Activated T-cell treated with anti-CD3 and anti-CD28 coated beads for 4 hours (primary cell): ENCODE results near the gene RALA.

Source experiments
- DNase-seq: peaks from one replicate; pipeline ENCODE4 v3.0.0-alpha.2; 2020

The RALA gene

DNA sequence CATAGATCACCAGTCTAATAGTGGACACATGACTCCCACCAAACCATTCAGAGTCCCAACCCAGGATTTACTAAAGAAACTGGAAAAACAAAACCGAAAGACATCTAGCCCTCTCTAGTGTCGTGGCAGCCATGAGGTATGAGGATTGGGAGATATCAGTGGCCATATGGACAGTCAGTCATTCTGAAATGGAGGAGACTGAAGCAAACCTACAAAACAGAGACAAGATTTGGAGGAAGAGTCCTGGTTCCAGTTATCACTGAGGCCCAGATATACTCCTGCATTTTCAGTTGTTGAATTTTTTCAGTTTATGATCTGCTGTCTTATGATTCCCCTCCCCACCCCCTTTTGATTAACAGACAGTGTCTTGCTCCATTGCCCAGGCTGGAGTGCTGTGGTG lies 9.1 kb upstream of the RALA start:
- DNase-seq = no peak

DNA sequence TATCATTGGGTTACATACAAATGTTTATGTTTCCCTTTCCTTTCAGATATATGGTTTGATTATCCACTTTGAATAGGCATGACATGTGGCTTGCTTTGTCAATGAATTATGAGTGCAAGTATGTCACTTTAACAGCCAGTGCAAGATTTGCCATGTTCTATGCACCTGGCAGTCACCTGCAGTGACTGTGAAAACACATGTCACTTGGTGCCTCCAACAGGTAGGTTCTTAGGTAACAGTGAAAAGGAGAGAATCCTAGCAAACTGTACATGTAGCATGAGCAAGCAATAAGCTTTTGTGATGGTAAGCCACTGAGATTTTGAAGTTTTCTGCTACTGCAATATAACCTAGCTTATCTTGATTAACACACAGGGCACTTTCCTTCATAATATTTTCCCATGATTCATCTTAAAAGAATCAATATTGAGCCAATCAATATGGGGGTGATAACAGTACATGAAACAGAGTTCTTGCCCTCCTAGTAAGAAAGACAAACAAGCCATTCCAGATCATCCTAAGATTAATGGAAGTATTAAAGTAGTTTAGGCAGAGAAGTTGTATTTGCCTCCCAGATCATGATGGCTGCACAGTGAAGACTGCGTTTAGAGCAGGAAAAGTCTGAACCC lies 7.9 kb upstream of the RALA start:
- no peak for DNase-seq

DNA sequence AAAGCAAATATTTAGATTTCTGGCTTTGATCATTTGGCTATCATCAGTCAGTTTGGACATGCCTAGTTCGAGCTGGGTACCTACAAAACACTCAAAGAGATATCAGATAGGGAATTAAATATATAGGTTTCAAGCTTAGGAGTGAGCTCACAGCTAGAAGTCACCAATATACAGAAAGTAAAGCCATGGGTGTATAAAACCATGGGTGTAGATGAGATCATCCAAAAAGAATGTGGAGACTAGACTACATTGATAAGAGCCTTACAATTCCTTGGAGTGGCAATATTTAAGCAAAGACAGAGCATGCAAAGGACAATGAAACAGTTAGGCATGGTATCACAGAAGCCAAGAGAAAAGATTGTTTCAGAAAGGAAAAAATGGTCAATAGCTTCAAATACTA lies 7.2 kb upstream of the RALA start:
- no peak for DNase-seq

DNA sequence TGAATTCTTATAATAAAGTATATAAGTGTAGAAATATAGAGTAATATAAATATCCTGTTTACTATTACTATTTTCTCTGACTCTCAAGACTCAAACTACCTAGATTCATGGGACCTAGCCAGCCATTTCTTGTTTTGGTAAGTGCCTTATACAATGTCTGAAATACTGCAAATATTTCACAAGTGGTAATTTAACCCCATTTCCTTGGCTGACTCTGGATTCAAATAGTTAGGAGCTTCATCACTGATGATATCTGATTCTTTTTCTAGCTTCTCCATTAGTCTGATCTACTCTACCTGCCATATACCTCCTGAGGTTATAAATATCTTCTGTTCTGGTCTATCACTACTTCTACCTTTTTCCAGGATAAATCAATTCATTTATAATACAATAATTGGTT lies 6.4 kb upstream of the RALA start:
- DNase-seq = no peak

DNA sequence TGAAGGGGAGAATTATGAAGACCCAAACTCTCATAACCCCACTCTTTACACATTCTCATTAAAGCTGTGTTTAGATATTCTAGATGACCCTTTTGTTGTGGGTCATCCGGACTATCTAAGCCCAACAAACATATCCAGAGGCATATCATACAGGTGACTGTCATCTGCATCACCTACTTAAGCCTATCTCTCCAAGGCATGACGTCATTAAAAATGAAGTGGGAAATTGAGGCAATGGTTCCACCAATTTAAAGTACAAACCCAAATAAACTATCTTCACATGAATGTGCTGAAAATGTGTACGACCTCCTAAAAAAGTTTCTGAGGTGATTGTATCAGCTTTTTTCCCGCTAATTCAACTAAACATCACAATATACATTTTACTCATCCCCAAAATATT lies 4.5 kb upstream of the RALA start:
- no peak for DNase-seq

DNA sequence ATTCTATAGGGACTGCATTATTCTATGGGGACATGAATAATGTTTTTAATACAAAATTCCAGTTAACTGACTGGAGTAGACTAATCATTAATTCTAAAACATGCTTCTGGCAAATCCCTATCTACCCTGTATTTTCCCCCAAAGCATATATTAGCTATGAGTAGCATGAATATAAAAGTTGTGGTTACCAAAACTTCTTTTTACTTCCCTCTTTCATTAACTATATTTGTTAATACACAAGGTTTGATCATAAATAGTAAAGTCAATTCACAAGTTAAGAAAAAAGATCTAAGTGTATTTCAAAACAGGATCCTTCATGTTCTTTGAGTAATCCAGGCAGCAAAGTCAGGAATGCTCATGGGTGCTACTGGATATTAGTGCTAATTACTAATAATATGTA lies 2.9 kb upstream of the RALA start:
- no peak for DNase-seq

DNA sequence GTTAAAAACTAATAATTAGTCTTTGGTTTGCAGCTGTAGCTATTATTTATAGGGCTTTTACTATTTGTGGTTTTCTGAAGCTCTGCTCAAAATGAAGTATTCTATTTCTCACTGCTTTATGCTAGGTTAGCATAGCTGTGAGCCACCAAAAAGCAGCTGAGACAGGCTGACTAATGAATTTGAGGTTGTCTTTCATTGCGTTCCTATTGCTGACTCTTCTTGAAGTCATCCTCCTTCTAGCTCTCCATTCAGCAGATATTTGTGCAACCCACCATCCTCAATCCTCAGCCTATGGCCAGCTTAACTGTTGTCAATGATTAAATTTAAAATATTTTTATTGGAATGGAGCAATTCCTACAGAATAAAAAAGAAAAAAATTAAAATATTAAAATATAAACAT lies 2.1 kb upstream of the RALA start:
- no peak for DNase-seq

DNA sequence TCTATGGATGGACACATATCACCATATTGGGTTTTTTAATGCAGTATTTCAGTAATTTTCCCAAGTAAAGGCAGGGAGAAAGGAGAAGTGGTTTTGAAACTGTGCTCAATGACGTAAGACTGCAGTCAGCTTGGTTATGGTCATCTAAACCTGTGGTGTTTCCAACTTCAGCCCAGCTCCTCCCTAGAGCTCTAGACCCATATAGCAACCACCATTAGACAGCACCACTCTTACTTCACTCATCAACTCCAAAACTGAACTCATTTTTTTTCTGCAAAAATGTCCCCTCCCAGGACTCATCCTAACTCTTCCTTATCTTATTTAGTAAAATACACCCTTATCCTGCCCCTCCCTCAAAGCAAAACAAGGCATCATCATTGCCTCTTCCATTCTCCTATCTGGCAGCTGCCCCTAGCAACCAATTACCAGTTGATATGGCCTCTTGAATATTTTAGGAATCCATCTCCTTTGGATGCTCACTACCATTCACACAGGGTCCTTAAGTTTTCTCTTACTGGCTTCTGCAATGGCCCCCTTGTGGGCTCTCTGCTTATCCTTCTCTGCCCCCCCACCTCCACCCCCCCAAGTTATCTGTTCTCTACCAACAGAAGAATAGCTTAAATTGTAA lies 1.5 kb upstream of the RALA start:
- DNase-seq = no peak

DNA sequence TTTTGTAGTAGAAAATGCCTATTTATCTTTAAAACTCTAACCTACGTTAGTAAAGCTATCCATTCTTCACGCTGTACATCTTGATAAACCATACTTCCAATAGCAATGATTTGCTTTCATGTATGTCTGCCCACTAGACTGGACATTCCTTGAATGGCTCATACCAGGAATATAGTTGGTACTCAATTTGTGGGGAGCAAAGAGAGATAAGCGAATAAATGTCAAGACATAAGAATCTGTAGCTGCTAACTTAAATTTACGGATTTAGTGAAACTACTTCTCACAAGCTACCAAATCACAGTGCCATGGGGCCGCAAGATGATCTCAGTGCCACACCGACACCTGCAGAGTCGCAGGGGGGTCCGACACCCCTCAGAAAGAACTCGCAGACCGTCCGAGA lies 763 bp upstream of the RALA start:
- no peak for DNase-seq

DNA sequence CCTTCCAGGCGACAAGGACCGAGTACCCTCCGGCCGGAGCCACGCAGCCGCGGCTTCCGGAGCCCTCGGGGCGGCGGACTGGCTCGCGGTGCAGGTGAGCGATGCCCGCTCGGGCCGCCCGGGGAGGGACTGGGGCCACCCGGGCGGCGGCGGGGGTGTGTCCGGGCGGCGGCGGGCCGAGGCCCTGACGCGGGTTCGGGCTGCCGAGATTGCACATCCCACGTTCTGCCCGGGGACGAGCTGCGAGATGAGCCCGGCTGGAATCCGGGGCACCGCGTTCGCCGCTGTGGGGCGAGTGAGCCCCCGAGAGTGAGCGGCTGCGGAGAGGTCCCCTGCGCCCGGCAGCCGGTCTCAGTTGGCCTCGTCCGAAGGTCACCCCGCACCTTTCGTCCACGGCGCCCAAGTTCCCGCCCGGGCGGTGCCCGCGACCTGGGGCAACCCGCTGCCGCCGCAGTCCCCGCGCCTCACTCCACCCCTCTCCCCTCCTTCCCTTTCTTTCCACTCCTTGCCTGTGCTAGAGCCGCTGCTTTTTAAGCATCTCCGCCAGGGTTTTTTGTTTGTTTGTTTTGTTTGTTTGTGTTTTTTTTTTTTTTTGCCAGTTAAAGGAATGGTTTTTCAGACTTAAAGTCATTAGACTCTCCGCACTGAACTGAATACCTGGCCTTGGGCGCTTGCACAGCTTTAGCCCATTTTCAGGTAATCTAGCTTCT lies 515 bp downstream of the RALA start:
- no peak for DNase-seq

DNA sequence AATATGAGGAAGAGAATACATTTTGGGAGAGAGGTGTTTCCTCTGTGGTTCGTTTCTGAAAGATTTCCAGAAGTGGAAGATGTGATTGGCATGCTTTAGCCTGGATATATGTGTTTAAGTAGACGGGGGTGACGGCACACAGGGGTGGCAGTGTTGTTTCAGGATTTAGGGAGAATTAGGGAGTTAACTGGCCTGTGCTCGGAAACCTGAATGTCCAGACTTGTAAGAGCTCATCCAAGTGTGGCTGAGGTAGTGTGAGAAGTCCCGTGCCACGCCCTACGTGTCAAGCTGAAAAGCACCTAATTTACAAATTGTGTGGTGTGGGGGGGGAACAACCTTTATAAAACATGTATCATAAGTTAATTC lies 1.1 kb downstream of the RALA start:
- DNase-seq = no peak

DNA sequence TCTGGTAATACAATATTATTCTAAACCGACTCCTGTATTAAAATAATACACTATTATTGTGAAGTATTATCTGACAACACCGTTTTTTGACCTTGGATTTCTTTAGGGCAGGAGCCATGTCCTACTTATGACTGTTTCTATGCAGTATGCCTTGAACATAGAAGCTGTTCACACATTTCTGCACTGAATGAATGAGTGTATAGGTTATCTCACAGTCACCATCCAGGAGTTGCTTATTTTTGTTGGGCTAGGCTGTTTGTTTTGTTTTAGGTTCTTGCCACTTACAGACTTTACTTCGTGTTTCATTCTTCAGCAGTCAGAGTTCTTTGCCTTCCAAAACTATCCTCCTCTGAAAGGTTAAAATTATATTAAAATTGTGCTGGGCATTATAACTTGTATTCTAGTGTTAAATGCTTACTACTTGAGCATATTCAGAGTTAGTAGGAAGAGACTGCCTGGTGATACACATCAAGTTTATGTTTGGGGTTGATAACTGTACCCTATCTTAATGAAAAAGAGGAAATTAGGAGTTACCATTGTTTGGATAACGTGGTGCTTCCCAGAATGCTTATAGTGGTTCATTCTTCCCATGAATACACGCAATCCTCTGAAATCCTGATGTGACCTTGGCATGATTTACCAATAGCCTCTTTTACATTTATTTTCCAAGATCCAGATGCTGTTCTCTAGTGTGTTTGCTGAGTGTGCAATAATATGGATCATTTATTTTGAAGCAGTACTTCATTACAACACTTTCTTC lies 1.7 kb downstream of the RALA start:
- DNase-seq = no peak

DNA sequence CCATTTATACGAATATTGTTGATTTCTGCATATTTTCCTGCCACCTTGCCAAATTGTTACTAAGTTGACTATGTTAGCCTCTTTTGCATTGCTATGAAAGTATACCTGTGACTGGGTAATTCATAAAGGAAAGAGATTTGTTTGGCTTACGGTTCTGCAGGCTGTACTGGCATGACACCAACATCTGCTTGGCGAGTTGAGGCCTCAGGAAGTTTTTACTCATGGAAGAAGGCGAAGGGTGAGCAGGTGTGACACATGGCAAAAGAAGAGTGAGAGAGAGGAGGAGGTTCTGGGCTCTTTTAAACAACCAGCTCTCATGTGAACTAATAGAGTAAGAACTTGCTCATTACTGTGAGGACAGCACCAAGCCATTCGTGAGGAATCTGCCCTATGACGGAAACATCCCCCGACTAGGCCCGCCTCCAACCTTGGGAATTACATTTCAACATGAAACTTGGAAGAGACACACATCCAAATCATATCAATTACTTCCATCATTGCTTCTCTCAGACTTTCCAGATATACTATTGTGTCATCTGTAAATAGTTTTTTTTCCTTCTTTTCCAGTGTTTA lies 8.4 kb downstream of the RALA start:
- DNase-seq = no peak

DNA sequence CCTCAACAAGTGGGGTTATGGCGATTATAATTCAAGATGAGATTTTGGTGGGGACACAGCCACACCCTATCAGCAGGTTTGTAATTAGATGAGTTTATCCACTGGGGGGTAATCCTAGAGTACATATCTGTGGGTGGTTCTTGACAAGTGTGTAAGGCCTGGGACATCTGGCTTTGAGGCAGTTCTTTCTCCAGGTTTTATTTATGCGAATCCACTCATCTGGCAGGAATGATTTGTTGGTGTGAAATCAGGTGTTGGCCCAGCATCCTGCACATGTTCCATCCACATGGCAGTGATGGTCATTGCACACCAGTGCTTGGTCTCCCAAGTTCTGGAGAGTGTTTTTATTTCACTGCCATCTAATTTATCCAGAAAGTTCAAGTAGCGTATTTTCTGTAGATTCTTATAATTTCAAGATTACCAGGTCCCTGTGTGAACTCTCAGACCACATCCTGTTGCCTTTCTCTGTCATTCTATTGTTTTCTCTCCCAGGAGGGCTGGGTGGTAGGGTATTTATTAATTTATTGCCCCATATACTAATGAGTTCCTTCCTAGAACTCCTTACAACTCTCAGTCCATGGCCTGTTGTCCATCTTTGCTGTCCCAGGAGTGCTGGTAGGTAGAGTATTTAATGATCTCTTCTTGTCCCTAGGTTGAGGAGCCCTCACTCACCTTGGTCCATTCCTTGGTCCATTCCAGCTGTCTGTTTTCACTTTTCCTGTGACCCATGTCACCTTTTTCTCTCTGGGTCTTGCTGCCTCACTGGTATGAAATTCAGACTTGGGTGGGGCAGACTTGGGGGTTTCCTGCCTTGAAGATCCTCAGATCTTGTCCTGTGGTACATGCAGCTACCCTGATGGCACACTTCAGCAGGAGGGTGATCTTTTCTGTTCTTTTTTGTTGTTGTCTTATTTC lies 10.4 kb downstream of the RALA start:
- no peak for DNase-seq

DNA sequence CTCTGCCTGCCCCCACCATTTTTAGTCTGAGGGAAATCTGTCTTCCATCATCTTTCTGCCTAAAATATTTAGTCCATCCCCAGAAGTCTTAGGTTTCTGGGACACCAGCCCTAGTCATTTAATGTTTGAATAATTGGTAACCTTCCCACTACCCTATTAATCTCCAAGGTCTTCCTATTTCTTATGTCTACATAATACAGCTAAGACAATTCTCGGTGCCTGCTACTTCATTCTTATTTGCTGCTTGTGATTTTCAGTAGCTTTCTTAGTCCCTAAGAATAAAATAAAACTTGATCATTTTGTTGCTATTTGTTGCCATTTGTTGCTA lies 11.1 kb downstream of the RALA start:
- DNase-seq = no peak

DNA sequence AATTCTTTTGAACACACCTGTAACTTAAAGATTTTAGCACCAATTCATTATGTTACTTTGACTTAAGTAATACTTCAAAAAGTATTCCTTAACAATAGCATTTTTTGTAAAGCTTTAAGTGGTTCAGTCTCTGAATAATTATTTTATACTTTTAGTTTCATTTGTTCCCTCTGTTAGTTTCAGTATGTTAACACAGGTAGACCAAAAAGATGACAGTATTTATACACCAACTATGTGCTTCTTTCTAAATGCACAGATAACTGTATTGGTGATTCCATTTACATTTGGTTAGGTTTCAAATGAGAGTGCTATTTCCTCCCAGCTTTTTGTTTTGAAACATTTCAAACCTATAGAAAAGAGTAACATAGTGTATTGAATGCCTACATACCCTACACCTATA lies 14.0 kb downstream of the RALA start:
- DNase-seq = no peak

DNA sequence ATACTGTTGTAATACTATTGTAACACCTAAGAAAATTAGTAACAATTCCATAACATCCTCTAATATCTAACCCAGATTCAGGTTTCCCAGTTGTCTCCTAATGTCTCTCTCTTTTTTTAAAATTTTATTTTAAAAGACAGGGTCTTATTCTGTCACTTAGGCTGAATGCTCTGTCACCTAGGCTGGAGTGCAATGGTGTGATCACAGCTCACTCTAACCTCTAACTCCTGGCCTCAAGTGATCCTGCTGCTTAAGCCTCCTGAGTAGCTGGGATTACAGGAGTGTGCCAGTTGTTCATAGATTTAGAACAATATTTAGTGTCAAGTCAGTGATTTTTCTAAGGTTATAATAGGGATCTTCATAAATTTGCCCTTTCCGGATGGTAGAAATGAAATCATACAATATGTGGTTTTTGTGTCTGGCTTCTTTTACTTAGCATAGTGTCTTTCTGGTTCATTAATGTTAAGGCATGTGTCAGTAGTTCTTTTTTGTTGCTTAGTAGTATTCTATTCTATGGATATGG lies 14.7 kb downstream of the RALA start:
- no peak for DNase-seq

DNA sequence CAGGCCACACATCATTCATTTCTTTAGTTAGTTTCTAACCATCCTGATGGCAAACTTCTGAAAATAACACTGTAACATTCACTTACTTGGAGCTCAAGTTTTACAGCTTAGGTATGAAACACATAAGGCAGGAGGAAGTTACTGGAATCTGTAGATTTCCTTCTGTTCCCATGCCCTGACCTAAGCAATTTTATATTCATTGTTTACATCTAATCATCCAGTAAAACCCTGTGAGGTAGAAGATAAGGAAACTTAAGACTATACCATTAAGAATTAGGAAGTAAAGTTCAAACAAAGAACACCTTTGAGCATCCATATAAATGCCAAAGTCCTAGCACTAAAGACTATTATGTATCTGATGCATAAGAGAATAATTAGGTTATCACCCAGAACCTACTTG lies 19.5 kb downstream of the RALA start:
- DNase-seq = no peak

DNA sequence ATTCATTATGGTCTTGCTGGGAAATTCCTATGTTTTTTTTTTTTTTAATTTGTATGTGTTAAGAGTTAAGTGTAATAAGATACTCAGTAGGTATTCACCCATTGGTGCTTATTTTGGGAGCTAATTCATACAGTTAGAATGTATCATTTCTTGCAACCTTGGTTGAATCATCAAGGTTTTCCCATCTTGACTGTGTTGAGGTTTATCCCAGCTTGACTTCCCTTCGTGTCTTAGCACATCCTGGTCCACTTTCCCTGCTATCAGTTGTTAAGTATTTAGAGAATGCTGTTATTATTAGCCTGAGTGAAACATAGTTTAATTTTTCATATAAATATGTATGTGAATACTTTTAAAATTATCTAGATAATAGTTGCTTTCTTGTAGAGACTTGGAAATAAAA lies 20.8 kb downstream of the RALA start:
- no peak for DNase-seq

DNA sequence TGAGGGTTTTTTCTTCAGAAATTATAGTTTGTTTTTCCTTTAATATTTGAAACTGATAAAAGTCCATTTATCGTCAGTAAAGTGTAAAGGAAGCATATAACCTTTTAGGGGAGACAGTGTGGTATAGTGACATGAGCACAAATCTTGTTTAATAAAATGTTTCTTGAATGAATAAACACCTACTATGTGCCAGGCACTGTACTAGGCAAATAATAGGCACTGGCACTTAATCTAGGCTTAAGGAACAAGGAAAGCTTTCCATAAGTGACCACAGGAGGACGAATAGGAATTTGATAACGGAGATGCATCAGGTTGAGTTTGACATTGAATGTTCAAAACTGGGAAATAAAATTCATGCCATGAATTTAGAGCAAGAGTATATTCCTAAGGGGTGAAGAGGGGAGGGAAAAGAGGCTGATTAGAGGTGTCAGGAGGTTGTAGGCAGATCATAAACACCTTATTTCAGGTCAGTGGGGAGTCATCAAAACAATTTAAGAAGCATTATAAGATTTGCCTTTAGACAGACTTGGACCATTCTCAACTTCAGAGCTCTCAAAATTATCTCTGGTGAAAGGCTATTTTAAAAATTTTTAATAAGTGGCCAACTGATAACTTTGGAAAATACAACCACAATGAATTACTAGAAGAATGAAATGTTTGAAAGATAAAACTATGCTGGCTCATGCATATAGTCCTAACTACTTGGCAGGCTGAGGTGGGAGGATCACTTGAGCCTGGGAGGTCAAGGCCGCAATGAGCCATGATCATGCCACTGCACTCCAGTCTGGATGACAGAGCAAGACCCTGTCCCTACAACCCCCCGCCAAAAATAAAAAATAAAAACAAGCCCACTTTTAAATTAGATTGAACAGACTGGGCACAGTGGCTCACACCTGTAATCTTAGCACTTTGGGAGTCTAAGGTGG lies 22.4 kb downstream of the RALA start:
- DNase-seq = no peak

DNA sequence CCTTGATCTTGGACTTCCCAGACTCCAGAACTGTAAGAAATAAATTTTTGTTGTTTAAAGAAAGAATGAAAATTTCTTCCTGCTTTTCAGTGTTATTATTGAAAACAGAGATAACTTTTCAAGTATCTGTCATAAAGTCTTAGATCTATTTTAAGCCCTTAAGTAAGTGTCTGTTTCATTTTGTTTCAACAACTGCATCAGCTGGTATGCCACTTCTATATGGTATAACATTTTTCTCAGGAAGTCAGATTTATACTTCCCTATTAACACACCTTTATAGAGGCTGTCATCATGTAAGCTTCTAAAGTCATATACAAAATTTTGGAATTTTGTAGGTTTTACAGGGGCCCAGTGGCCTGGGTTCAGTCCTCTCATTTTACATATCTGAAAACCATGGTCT lies 24.4 kb downstream of the RALA start:
- DNase-seq = no peak
